Measurements from ENCODE around the gene SEC11A.

GRCh38 chr15:84661001-84661400, 54.9 kb downstream of the SEC11A start:
- no peak for TF ChIP-seq CTCF (IDR thresholded peaks at IDR 0.05; ENCODE audit: poor library complexity)
- TF ChIP-seq EZH2phosphoT487 (IDR thresholded peaks at IDR 0.05; ENCODE audit: low read depth, severe bottlenecking, unreplicated experiment), result no peak

All from hepatocyte (in vitro differentiated cells).